Epithelial cell of proximal tubule (primary cell): Measurements from ENCODE around the gene OR9A2. TPM values are rescaled to one million over a fixed set of nuclear protein-coding genes. Genes with fewer than 3 reads are reported as not detected.

Experiments
- DNase-seq: peaks from one replicate; pipeline ENCODE4 v3.0.0-alpha.2; 2011; ENCODE audit warnings: low read depth
- H3K4me3 ChIP-seq: 2 replicates; pipeline ENCODE4 v1.5.1; 2011; ENCODE audit warnings: low read depth, mild to moderate bottlenecking, low read length
- CTCF ChIP-seq: conservative IDR thresholded peaks from 2 replicates; pipeline ENCODE4 v1.5.1; 2012; ENCODE audit warnings: low read depth, mild to moderate bottlenecking, low read length
- total RNA-seq: library from RNA; depleted of rRNA; stranded (reverse); fragments of >200 nt; gene quantifications from 2 replicates; pipeline ENCODE4 v1.2.3, GENCODE V29; 2015

OR9A2 gene
- total RNA-seq, 1 donor from 2014 or later, result 0.17 TPM

DNA sequence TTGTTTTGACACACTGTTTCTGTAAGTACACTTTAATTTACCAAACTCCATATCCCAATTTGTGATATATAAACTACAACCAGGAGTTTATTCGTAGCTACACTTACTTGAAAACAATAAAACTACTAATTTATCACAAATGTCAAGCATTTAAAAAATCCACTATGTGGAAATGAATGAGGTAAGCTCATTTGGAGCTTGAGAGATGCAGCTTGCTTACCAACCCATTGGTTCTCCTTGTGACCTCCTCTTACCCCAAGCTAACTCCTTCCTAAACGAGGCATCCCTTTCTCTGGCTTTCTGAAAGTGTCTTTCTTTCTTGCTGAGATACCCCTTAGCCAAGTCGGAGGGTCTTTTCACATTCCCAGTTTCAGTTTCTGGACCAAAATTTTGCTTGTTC, 27.7 kb upstream of the OR9A2 start:
- TF ChIP-seq CTCF, result no peak
- H3K4me3 ChIP-seq, result no peak overlapping the region
- no peak for DNase-seq

GRCh38 chr7:143052041-143052440, 25.1 kb upstream of the OR9A2 start, which contains the start of gene OR6V1:
Gene OR6V1 (plus strand): TSS chr7:143052341. CDS start chr7:143052341, 0 bp downstream.
- no peak for DNase-seq
- no peak for TF ChIP-seq CTCF
- H3K4me3 ChIP-seq, result no peak within 1 kb of the TSS

DNA sequence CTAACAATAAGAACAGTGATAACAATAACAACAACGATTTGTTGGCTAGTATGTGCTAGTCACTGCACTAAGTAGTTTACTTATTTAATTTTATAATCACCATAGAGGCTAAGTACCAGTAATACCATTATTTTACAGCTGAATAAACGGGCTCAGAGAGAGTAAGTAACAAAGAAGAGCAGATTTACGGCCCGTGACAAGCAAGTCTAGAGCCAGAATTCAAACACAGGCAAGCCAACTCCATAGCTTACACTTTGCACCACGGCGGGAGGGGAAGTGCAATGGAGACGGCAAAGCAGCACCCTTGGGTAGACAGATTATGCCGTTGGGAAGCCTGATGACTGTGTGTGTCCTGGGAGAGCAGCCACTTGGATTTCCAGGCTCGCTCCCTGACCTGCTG, 24.0 kb upstream of the OR9A2 start:
- H3K4me3 ChIP-seq, result no peak overlapping the region
- TF ChIP-seq CTCF, result no peak

DNA sequence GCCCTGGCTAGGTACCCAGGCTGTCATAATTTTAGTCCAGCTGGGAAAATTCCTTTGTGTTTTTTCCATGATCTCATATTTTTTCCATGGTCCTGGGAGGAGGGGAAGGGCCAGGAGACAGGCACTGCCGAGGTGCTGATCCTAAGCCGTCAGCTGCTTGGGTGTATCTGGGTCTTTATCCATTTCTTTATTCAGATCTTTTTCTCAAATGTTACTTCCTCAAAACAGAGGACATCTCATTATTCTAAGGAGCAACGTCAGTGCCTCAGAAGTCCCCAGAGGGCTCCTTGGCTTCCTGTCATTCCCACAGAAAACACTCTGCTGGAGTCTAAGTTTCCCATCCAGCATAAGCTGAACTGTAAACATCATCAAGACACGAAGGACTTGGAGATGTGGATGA, 22.4 kb upstream of the OR9A2 start:
- no peak for DNase-seq
- TF ChIP-seq CTCF, result no peak
- no peak overlapping the region for H3K4me3 ChIP-seq

More for the DNA sequence above, 24.0 kb upstream of the OR9A2 start:
- DNase-seq, result no peak

DNA sequence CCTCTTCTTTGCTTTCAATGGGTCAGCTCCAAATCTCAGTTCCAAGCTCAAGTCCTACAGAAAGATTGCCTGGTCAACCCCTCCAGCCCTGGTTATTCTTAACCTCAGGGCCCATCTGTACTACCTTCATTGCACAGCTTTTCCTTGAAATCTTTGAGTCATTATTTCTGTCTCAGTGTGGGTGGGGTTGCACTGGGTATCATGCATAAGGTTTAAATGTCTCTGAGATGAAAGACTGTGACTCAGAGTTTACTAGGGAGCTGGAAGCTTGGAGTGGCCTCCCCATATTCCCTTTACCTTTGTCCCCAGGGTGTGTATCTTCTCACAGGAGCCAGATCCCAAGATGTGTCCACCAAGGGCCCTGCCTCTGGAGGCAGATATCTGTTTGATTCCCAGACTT, 21.9 kb upstream of the OR9A2 start:
- H3K4me3 ChIP-seq, result no peak overlapping the region
- no peak for DNase-seq

GRCh38 chr7:143047326-143047725, 20.4 kb upstream of the OR9A2 start:
- TF ChIP-seq CTCF, result no peak
- no peak for DNase-seq

More for the DNA sequence above, 21.9 kb upstream of the OR9A2 start:
- no peak for TF ChIP-seq CTCF

GRCh38 chr7:143046426-143046851, 19.5 kb upstream of the OR9A2 start:
- DNase-seq, result no peak
- TF ChIP-seq CTCF, result no peak
- no peak overlapping the region for H3K4me3 ChIP-seq

More at GRCh38 chr7:143047326-143047725, 20.4 kb upstream of the OR9A2 start:
- no peak overlapping the region for H3K4me3 ChIP-seq
